GM19397 (cell line): Measurements from ENCODE around the gene MECP2.

Source experiments
- ATAC-seq: cut with Tn5 transposase; IDR thresholded peaks from one replicate; pipeline ENCODE4 v1.9.1; 2021; ENCODE audit warnings: mild to moderate bottlenecking, moderate library complexity; ENCODE audit not compliant: unreplicated experiment

Gene MECP2

DNA sequence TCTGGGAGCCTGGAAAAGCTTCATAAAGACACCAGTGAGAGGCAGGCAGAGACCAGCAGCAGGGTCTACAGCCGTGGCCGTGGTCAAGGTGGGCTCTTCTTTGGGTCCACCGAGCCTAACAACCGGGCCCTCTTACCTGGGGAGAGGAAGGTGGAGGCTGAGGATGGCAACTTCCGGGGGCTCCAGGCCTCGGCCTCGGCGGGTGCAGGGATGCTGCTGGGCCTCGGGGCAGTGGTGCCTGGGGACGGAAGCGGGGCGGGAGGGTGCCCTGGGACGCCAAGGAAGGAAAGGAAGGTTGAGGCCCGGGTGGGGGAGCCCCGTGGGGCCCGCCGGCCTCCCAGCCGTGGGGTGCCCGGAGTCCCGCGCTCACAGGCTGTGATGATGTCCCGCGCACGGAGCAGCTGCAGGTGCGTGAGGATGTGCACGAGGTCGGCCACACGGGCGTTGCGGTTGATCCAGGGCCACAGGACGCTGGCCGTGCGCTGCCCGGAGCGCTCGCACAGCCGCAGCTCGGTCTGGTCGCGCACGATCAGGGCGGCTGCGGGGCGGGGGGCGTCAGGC is 78.4 kb downstream of the MECP2 start:
- ATAC-seq = peak; percentile 16

DNA sequence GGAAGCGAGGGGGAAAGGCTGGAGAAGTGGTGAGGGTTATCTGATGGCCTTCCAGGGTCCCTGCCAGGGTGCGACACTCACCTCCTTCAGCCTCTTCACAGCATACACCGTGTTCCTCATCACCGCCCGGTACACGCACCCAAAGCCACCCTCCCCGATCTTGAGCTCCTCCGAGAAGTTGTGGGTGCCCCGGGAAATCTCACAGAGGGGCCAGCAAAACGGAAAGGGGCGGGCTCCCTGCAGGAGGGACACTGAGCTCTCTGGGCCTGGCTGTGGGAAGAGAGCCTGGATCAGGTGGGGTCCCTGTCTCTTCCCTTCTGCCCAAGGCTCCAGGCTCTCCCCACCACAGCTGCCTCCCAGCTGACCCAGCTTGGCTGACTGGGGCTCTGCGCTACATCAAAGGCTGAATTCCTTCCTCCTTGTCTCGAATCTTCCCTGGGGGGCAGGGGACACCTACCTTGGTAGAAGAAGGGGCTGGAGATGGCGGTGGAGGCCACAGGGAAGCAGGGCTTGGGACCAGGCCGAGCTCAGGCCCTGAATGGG is 78.9 kb downstream of the MECP2 start:
- no peak for ATAC-seq

DNA sequence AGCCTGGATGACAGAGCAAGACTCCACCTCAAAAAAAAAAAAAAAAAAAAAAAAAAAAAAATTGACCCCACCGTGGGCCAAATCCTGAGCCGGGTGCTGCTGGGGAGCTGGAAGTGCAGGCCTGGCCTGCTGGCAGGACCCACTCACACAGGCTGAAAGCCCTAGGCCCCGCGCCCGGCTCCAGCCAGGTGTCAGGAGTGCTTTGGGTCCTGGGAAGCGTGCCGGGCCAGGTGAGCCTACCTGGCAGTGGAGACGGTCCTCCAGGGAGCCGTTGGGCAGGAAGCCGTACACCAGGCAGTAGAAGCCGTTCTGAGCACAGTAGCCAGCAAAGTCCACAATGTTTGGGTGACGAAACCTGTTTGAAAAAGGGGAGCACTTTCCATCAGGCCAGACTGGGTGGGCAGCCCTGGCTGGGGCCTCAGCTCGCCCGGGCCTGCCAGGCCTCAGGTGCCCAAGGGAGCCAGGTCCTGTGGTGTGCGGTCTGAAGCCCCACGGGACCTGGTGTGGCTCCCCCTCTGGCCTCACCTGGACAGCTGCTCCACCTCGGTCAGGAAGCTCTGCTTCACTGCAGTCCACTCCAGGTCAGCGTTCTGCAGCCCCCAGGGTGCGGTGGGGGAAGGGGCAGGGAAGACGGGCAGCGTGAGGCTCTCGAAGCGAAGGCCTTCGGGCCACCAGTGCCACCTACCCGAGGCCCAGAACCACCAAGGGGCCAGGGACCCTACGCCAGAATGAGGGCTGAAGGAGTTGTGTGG is 79.6 kb downstream of the MECP2 start:
- no peak for ATAC-seq

DNA sequence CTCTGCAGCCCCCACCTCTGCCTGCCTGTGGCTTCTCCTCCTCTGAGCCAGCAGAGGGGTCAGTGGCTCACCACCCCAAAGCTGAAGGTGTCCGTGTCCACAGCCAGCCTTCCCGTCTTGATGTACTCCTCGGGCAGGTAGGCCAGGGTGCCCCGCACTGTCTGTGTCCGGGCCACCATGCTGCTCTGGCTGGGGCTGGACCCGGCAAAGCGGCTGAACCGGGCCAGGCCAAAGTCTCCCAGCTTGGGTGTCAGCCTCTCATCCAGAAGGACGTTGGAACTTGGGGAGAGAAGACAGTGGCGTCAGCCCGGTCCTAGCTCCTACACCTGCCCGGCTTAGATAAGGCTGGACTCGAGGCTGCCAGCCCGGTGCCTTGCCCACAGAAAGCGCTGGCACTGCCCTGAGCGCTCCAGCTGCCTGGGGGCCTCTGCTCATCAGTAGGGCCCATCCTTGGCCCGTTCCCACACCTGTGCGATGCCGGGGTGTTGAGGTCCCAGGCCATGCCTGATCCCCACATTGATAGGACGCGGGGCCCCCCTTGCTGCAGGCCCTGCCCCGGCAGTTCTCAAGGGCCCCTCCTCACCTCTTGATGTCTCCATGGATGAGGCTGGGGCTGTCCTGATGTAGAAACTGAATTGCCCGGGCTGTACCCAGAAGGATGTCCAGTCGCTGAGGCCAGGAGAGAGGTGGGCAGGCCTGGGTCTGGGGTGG is 81.0 kb downstream of the MECP2 start:
- ATAC-seq = no peak

DNA sequence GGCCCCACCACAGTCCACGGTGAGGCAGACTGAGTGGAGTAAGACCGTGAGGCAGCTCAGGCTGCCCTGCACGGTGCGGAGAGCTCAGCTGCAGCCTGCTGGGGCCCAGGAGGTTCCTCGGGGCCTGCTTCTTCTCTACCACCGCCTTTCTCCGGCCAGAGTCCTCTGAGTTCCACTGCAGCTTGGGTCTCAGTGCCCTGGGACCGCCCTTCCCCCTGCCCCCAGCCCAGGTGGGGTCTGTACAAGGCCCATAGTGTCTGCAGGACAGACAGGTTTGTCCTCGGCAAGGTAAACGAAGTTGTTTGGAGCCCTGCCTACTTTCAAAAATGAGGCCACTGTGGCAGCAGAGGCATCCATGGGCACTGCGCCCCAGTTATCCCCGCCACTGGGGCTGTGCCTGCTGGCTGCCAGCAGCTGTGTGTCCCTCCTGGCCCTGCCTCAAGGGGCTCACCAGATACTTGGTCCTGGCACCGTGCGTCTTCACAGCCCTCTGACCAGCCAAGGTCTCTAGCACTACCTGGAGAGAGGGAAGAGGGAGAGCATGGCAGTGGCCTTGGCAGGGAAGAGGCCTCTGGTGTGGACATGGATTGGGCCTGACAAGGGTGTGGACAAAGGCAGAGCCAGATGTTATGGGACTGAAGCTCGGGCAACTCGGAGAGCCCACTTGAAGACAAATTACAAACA is 81.8 kb downstream of the MECP2 start:
- ATAC-seq = no peak

DNA sequence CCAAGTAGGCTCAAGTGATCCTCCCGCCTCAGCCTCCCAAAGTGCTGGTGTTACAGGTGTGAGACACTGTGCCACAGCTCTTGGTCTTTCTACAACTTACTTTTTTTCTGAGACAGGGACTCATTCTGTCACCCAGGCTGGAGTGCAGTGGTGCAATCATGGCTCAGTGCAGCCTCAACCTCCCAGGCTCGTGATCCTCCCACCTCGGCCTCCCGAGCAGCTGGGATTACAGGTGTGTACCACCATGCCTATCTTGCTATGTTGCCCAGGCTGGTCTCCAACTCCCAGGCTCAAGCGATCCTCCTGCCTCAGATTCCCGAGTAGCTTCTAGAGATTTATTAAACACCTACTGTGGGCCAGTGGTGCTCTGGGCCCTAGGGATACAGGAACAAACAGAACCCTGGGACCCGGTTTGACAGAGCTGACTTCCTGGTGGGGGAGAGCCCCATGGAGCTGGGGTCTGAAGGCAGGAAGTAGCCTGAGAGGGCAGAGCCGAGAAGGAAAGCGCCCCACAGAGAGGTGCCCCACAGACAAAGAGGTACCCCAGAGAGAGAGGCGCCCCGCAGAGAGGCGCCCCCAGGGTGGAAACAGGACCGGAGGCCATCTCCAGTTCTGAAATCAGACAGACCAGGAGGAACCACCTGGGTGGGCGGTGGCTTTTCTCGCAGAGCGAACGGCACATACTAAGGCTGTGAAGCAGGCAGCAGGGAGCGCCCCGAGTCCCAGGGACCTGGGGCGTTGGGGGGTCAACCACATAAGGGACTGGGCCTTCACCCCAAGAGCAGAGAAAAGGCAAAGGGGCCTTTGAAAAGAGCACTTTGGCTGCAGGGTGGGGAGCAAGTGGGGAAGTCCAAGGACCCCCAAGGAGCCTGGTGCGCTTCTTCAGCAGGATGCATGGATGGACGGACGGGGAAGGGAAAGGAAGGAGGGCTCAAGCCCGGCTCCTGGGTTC is 82.8 kb downstream of the MECP2 start:
- ATAC-seq = no peak

DNA sequence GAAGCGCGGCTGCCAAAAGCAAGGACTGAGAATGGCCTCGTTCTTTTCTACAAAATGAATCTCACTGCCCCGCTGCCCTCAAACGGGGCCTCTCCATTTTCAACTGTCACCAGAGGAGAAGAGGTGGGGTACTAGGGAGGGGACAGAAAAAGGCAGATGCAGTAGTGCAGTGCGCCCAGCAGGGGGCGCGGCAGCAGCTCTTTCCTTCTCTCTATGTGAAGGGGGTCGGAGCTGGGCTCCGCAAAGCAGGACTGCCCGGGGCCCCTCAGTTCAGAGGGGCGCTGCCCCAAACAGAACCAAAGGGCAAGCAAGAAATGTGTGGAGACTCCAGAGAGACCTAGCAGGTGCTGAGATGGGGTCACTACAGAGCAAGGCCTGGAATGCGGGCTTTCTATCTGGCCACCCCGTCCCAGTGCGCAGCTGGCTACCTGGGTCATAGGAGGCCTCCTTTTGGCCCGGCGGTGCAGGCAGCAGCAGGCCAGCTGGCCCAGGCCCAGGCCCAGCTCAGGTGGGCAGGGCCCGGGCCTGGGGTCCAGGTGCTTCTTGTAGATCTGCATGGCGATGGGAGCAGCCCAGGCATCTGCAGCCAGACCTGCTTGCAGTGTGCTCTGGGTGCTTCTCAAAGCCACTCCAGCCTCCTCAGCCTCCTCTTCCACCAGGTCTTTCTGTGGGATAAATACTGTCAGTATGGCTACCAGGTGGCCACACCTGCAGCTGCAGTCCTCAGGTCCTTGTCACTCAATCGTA is 83.7 kb downstream of the MECP2 start:
- ATAC-seq = no peak

DNA sequence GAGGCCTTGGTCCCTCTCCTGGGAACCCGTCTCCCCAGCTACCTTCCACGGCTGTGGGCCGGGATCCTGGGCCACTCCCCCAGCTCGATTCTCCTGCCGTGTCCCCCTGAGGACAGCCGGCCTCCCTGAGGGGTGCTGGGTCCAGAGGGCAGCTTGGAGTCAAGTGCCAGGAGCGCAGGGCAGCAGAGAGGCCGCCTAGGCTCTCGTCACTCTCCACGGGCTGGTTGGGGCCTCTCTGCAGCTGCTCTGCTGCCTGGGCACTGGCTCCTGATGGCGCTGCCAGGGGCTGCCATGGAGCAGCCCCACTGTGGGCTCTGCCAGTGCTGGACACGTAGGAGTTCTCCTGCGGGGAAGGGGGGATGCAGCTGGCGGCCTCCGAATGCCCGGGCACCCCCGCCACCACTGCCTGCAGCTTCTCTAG is 84.5 kb downstream of the MECP2 start:
- no peak for ATAC-seq

DNA sequence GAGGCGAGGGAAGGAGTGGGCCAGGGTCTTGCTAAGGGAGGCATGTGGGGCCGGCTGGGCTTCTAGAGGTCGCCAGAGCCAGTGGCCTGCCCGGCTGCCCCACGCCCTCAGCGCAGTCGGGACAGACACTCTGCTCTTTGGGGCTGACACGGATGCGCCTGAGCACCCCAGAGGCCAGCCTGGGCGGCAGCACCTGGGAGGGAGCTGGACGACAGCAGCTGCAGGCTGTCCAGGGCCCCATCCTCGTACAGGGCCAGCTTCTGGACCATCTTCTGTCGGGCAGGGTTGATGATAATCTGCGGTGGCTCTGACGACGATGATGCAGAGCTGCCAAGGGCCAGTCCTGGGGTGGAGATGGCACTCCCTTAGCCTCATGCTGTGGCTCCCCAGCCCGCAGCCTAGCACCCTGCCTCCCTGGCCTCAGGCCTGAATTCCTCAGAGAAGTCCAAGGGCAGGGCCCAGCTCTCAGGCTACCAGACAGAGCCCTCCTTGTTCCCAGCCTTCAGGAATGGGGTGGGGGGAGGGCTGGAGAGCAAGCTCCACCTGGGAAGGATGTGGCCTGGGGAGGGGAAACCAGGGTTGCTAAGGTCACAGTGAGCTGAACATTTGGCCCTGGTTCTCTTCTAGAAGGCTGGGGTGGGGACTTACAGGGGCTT is 85.1 kb downstream of the MECP2 start:
- ATAC-seq = no peak

DNA sequence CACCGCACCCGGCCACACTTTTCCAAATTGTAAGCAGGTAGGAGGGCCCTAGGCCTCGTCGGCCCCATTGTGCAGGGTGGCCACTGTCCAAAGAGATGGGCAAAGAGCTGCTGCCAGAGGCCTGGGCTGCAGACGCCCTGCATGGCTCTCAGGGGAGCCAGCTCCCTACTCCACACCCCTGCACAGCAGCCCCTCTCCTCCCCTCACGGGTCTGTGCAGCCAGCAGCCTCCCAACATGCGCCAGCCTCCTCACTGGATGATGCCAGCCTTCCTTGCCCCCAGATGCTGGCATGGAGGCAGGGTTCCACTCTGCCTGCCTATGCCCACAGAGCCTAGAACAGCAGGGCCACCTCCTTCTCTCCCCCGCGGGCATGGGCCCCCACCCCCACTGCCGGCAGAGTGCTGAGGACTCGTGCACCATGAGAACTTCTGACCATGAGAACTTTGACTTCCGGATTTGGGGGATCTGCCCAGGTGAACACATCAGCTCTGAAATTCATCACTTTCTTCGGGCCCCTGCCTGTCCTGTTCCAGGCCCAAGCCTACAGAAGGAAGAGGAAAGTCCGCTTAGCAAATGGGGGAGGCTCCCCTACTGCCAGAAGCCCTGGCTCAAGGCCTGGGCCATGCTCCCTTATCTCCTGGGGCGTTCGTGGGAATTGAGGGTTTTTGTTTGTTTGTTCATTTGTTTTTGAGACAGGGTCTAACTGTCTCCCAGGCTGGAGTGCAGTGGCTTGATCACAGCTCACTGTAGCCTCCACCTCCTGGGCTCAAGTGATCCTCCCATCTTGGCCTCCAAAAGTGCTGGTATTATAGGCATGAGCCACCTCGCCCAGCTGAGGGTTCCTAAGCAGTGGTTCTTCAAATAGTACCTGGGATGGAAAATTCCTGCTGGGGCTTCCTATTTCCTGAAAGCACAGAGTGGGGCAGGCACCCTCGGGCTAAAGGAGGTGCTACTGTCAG is 85.9 kb downstream of the MECP2 start:
- ATAC-seq = no peak

DNA sequence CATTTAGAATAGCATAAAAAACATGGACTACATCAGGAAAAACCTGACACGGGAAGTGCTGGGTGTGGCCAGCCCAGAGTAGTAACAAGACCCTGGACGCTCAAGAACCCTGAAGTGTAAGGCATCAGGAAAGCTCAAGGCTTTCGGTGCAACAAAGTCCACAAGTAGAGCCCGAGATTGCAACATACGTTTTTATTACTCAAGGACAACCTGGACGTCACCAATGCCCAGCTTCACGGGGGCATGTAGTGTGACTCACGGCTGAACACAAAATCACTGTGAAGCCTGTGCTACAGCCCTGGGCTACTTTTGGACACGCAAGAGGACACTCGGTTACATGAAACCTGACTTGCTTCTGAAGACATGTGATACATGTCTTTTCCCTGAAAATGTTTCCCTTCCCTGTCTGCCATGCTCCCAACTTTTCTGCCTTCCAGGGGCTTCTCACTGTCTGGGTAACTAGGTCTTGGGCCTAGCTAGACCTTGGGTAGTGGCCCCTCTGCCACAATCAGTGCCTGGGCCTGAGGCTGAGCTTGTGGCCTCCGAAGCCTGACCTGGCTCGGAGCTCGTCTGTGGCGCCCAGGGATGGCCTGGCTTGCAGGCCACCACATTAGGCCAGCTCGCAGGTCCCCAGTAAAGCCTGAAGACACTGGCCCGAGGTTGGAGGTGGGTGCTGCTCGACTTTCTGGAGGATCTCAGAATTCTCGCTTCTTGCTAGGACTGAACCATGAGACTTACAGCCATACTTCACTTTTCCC is 87.0 kb downstream of the MECP2 start:
- ATAC-seq = no peak

DNA sequence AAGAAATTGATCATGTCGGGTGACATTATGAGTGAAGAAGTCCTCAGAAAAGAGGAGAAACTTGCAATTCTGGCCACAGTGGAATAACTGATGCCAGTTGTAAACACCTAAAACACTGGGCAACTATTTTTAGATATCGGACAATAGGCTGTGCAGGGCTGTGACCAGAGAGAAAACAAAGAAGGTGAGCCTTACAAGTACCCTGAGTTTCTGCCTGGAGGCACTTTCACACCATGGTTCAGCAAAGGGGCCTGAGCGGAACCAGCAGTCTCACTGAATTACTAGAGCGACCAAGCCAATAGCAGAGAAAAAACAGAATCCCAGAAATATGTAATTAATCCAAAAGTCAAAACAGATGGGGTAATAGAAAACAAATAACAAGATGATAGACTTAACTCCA is 89.0 kb downstream of the MECP2 start:
- ATAC-seq = no peak

DNA sequence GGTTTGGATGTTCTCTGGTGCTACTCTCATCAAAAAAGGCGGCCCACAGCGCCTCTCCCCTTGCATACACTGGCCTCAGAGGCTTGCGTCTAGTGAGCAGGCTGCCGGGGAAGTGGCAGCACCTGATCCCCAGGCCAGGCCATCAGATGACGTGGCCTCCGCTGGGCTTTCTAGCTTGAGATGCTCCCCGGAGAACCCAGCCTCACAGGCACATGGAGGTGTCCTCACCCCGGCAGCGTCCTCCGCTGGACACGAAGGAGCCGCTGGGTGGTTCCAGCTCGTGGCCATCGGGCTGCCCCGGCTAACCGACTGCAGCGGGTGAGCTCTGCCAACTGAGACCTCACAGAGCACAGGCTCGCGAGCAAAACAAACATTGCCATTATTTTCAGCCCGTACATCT is 90.6 kb downstream of the MECP2 start:
- ATAC-seq = no peak

DNA sequence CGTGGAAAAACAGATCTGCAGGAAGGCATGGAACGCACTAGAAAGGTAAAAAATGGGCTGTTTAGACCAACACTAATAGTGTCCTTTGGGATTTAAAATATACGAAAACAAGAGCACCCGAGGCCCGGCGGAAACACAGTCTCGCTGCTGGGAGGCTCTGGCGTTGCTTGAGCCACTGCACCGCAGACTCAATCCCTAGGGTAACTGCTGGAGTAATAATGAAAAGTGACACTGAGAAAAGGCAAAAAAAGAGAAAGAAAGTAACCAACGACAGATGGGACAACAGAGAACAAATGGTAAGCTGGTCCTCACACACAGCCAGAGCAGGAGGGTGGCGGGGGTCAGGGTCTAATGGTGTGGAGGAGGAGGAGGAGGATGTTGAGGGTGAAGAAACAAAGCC is 93.2 kb downstream of the MECP2 start:
- no peak for ATAC-seq

DNA sequence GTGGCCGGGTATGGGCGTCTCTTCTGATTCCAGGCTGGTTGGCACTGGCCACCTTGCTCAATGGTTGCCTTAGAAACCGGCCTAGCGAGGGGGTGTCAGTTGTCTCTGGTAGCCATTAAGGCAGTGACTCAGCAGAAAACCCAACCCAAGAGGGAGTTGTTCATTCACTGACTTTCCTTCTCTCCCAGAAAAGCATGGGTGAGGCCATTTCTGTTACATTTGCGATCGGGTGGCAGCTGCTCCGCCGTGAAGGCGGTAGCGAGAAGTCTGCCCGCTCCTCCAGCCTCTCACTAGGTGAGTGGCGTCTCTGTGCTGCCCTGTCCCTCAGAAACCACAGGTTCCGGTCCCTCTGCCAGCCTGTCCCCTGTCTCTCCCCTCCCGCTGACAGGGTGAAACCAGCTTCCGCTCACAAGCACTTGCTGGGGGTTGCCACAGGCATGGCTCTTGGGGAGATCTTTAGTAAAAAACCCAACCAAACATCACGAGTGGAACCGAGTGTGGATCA is 95.2 kb downstream of the MECP2 start:
- ATAC-seq = no peak

DNA sequence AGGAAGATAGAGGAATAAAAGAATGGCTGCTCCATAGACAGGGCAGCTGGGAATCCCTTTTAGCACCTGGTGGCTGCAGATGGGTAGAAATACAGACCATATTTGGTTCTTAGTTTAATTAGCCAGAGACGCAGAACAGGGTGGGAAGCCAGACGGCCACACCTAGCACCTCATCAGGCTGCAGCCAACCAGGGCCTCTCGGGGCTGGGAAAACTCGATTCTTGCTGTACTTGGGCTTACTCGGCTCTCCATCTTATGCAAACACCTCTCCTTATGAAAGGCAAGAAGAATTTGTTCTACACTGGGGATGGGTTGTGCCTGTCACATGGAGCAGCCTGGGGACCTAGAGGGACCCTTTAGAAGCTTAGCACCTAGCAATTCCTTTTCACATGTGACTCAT is 97.5 kb downstream of the MECP2 start:
- no peak for ATAC-seq
